RPMI8226 (cell line): ENCODE data around the gene TNNI2.
A peak's percentile ranks its signal among the peaks of the same experiment; 100 is the strongest.

ENCODE experiments used
- DNase-seq: peaks from one replicate; pipeline ENCODE4 v3.0.0-alpha.2; 2015

The TNNI2 gene

GRCh38 chr11:1822648-1823375 lies 16.0 kb upstream of the TNNI2 start:
- DNase-seq = no peak

- DNase-seq = no peak
Observed at GRCh38 chr11:1823376-1824220, 15.2 kb upstream of the TNNI2 start.

DNA sequence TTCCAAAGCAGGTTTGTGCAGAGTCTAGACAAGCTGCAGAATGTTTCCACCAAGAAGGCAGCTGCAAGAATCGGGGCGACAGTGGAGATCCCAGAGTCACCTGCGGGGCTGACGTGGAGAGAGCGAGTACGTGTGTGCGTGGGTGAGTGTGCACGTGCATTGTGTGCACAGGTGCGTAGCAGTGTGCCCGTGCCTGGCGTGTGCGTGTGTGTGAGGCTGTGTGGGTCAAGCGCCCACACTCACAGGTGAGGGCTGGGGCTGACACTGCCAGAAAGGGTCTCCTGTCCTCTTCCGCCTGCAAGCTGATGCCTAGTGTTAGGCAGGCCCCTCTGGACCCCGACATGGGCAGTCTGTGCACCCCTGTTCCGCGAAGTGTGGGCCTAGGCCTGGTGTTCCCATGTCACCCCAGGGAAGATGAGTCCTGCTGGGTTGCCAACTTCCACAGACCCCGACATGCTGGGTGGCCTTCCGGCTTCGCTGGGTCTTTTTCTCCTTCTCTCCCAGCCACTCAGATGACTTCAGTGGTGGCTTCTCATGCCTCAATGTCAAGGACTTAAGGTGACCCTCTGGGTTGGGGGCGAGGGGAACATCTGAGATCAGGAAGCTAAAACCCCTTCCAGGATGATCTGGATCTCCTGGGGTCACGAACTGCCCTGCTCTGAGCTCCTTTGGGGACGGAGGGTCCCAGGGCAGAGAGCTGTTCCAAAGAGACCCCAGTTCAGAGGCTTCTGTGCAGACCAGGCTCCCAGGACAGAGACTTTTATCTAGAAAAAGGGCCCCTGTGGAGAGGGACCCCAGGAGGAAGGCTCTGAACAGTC lies 14.4 kb upstream of the TNNI2 start:
- DNase-seq = no peak

- peak; percentile 79 for DNase-seq
Observed at GRCh38 chr11:1825039-1825740, 13.6 kb upstream of the TNNI2 start.

GRCh38 chr11:1825785-1826451 lies 12.9 kb upstream of the TNNI2 start:
- DNase-seq = no peak

DNA sequence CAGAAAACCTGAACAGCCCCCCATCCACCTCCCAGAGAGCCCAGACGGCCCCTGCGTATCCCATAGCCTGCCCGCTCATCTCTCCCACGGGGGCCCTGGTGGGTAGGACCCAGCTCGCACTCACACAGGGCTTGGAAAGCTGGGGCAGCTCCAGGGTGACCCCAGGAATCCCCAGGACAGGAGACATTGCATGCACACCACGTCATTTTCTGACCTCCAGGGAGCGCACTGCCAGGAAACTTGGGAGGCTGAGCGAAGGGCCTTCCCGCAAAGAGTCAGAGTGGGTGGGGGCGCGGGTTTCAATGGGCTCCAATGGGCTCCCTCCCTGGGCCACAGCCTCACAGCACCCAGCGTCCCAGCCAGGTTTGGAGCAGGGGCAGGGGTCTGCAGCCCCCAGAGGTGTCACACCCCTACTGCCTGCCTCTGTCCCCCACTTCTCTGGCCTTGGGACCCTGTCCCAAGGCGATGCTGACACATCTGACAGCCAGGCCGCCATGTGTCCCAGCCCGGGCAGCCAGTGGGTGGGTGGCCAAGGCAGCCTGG lies 12.2 kb upstream of the TNNI2 start:
- peak; percentile 43 for DNase-seq

DNA sequence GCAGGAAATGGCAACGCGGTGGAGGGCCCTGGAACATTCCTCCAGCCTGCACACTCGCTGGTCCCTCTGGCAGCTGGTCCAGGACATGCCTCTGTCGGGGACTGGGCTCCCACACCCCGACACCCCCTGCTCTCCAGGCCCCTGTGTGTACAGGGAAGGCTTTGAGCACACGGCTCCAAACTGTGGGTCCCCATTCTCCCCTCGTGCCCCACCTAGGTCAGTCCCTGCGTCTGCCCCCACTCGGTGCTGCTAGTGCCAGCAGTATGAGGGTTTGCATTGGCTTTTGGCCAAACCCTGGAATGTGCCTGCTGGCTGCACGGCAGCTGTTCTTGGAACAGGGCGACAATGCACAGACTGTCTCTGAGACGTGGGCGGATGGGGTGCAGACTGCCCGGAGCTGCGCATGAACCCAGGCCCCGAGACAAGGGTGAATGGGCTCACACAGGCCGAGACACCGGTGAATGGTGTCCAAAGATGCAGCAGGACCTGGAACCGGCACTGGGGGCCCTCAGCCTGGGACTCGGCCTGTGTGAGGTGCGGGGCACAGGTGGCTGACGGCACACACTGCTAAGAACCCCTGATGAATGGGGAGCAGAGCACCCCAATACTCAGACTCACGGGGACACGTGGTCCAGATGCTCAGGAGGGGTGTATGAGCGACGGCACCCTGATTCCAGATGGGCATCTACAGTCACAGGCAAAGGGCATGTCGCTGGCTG lies 11.5 kb upstream of the TNNI2 start:
- peak; percentile 76 for DNase-seq

DNA sequence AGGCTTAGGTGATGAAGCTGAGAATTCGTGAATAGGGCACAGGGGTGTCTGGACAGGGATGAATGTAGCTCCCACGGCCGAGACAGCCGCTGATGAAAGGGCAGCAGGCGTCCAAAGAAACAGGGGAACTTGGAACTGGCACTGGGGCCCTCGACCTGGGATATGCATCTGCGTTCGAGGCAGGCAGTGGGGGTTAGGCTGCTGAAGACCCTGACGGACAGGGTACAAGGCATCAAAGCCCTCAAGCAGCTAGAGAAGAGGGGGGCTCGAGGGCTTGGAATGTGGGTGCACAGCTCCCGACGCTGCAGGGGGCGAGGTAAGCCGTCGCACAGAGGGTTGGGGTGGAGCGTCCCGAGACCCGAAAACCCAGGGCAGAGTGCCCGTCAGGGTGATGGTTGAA lies 10.8 kb upstream of the TNNI2 start:
- no peak for DNase-seq

DNA sequence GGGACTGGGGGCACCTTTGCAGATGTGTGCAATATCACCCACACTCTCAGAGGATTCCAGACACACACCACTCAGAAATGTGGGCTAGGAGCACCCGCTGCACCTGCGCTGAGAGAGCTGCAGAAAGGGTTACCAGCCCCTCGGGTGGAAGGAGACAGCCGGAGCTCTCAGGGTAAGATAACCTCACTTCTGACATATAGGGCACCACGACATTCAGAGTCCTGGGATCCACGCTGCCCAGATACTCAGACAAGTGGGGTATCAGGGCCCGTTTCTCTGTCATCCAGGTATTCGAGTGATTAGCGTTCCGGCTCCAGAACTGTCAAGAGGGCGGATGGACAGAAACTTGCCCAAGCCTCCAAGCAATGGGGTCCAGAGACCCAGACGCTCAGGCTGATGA lies 10.2 kb upstream of the TNNI2 start:
- DNase-seq = no peak

DNA sequence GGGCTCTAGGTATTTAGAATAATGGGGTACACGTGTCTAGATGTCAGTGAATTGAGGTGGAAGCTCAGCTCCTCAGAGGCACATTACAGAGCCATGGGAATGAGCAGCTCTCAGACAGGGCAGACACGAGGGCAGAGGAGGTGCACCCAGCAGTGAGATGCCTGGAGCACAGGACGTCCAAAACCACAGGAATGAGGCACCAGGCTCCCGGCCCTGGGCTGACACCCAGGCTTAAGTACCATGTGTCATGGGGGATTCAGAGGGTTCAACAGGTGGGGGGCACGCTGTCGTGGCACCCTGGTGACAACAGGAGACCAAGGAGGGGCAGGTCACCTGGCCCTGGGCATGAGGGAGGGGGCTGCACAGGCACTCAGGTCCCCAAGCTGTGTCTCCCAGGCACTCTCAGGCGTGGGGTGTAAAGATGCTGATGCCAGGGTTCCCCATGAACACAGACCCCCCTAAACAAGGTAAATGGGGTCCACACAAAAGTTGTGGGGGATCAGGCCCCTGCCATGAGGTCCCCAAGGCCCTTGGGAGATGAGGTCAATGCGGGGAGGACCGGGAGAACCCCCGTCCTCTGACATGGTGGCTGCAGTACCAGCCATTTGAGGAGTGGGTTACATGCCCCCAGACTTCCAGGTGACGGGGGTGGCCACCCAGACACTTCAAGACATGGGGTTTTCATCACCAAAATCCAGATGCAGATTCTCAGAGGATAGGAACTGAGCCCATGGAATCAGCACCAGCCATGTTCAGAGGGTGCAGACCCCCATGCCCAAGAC lies 9.6 kb upstream of the TNNI2 start:
- no peak for DNase-seq

DNA sequence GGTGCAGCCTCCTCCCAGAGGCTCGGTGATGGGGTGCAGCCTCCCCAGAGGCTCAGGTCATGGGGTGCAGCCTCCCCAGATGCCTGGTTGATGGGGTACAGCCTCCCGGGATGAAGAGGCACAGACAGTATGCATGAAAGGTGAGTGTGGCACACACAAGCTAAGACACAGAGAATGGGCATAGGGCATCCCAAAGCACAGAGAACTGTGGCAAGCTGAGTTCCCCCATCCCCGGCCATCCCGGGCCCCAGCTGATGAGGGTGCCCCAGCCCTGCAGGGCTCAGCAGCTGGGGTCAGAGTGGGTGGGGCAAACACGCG lies 8.8 kb upstream of the TNNI2 start:
- DNase-seq = no peak

GRCh38 chr11:1830322-1831223 lies 8.2 kb upstream of the TNNI2 start:
- DNase-seq = no peak

- DNase-seq = no peak
Observed at GRCh38 chr11:1831338-1832210, 7.2 kb upstream of the TNNI2 start.

DNA sequence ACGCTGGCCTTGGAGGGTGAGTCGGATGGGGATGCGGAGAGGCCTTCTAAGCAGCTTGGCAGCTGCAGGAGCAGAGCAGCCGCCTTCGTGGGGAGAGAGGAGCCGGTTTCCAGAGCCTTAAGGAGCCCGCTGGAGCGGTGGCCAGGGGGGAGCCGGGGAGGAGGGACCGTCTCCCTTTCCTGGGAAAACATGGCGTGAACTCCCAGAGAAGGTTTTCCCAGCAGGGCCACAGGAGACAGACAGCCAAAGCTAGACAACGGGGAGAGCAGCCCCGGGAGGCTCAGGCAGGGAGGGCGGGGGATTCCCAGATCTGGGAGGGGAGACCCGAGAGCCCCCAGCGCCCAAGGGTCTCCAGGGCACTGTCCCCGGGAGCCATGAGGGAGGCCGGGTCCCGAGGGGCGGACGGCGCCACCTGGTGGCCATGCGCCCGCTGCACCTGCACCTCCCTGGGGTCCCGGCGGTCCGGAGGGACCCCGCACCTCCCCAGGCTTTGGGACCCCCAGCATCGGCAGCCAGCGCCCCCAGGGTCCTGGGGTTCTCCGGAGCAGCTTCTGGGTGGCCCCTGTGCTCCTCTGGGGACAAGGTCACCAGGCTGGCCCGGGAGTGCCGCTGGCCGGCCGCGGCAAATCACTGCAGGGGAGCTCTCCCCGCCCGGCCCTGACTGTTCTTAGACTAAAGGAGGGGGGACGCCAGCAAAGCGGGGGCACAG lies 6.4 kb upstream of the TNNI2 start:
- DNase-seq = no peak

DNA sequence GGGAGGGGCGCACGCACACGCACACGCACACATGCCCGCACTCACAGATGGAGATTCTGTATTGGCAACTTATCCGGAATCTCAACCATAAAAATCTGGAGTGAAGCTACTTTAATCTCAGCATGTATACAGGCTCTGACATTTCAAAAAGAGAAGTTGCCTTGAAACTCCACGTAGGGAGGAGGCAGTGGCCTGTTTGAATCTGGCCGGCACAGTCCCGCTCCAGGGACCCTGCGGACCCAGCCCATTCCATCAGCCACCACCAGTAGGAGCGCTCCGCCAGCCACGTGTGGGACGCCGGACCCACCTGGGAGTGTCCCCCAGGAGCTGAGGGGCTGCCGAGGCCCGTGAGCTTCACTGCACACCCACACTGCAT lies 5.9 kb upstream of the TNNI2 start:
- DNase-seq = no peak

DNA sequence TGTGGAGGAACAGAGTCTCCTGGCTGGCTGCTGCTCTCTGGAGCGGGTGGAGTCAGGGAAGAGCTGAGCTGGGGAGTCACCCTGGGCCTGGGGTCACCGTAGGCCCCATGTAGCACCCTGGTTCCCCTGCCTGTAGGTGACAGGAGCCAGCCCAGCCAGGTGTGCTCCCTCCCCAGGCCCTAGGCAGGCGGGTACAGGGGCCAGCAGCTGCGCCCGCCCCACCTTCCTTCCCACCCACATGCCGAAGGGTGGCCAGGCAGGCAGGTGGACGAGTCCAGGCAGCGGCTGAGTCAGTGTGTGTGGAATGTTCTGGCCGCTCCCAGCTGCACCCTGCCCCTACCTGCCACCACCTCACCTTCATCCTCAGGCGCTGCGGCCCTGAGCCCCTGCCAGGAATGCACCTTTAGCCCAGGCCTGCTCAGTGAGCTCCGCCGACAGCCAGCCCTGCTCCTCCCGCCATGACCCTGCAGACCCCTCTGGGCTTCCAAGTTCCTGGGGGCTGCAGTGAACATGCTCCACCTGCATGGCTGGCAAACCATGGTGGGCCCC lies 4.6 kb upstream of the TNNI2 start:
- no peak for DNase-seq
